Stimulated activated effector memory CD8-positive, alpha-beta T cell treated with anti-CD3 and anti-CD28 coated beads, Interleukin-12 subunit alpha, Interleukin-12 subunit beta, amount 100 ng/mL, for 72 hours (primary cell): ENCODE data around the gene MRGPRE.

Source experiments
- ATAC-seq: fragments of 150-1000 bp; cut with Tn5 transposase; 2 replicates; pipeline ENCODE4 v1.10.0; 2021
- DNase-seq, 2 donors: peaks; one replicate each; pipeline ENCODE4 v3.0.0; 2021 to 2022; ENCODE audit warnings: low spot score in 2 of 2
- H3K27ac Mint-ChIP-seq: one replicate; pipeline ENCODE4 v1.8.0; 2022; ENCODE audit warnings: mild to moderate bottlenecking, mixed read lengths
- H3K36me3 Mint-ChIP-seq: one replicate; pipeline ENCODE4 v1.8.0; 2022; ENCODE audit warnings: mild to moderate bottlenecking, mixed read lengths
- H3K4me1 Mint-ChIP-seq: one replicate; pipeline ENCODE4 v1.8.0; 2022; ENCODE audit warnings: mixed read lengths
- H3K4me3 Mint-ChIP-seq: one replicate; pipeline ENCODE4 v1.8.0; 2022; ENCODE audit warnings: mild to moderate bottlenecking, mixed read lengths
- H3K9me3 Mint-ChIP-seq: one replicate; pipeline ENCODE4 v1.8.0; 2022; ENCODE audit warnings: mixed read lengths

MRGPRE gene

GRCh38 chr11:3206156-3206921, 25.9 kb downstream of the MRGPRE start:
- peaks cover 18% of the 10 kb centered on the region for H3K4me1 Mint-ChIP-seq
- H3K27ac Mint-ChIP-seq, result no peak overlapping the region
- ATAC-seq (no peak), DNase-seq (no peak)
- no peak overlapping the region for H3K4me3 Mint-ChIP-seq
- no peaks in the 10 kb centered on the region for H3K9me3 Mint-ChIP-seq
- no peaks in the 10 kb centered on the region for H3K36me3 Mint-ChIP-seq

GRCh38 chr11:3205261-3206155, 26.7 kb downstream of the MRGPRE start:
- H3K27ac Mint-ChIP-seq, result no peak overlapping the region
- no peaks in the 10 kb centered on the region for H3K9me3 Mint-ChIP-seq
- H3K36me3 Mint-ChIP-seq, result no peaks in the 10 kb centered on the region
- ATAC-seq, result no peak
- H3K4me1 Mint-ChIP-seq, result peaks cover 18% of the 10 kb centered on the region
- H3K4me3 Mint-ChIP-seq, result no peak overlapping the region
- no peak for DNase-seq

- ATAC-seq, result no peak
These were observed 27.8 kb downstream of the MRGPRE start for GRCh38 chr11:3204141-3205015.

GRCh38 chr11:3203221-3204043, 28.8 kb downstream of the MRGPRE start:
- no peak overlapping the region for H3K27ac Mint-ChIP-seq
- ATAC-seq, result no peak
- no peak for DNase-seq
- H3K4me3 Mint-ChIP-seq, result no peak overlapping the region
- no peaks in the 10 kb centered on the region for H3K36me3 Mint-ChIP-seq
- H3K9me3 Mint-ChIP-seq, result no peaks in the 10 kb centered on the region
- peaks cover 18% of the 10 kb centered on the region for H3K4me1 Mint-ChIP-seq

More at GRCh38 chr11:3204141-3205015, 27.8 kb downstream of the MRGPRE start:
- peaks cover 18% of the 10 kb centered on the region for H3K4me1 Mint-ChIP-seq
- H3K4me3 Mint-ChIP-seq, result no peak overlapping the region
- H3K9me3 Mint-ChIP-seq, result no peaks in the 10 kb centered on the region
- no peaks in the 10 kb centered on the region for H3K36me3 Mint-ChIP-seq
- DNase-seq, result no peak
- no peak overlapping the region for H3K27ac Mint-ChIP-seq

GRCh38 chr11:3202759-3203158, 29.5 kb downstream of the MRGPRE start:
- Mint-ChIP-seq H3K36me3 (no peaks in the 10 kb centered on the region), H3K4me1 (peaks cover 18% of the 10 kb centered on the region), H3K9me3 (no peaks in the 10 kb centered on the region), H3K27ac (no peak overlapping the region), H3K4me3 (no peak overlapping the region)
- ATAC-seq (no peak), DNase-seq (no peak)

GRCh38 chr11:3202305-3202704, 29.9 kb downstream of the MRGPRE start:
- DNase-seq (no peak), ATAC-seq (no peak)
- Mint-ChIP-seq H3K4me1 (peaks cover 18% of the 10 kb centered on the region), H3K36me3 (no peaks in the 10 kb centered on the region), H3K27ac (no peak overlapping the region), H3K9me3 (no peaks in the 10 kb centered on the region), H3K4me3 (no peak overlapping the region)

- H3K4me3 Mint-ChIP-seq, result no peak overlapping the region
- H3K36me3 Mint-ChIP-seq, result no peaks in the 10 kb centered on the region
- no peak for DNase-seq
- H3K9me3 Mint-ChIP-seq, result no peaks in the 10 kb centered on the region
- ATAC-seq, result no peak
- no peak overlapping the region for H3K27ac Mint-ChIP-seq
- H3K4me1 Mint-ChIP-seq, result peaks cover 18% of the 10 kb centered on the region
These were observed 30.5 kb downstream of the MRGPRE start for GRCh38 chr11:3201677-3202181.

GRCh38 chr11:3201112-3201581, 31.1 kb downstream of the MRGPRE start:
- ATAC-seq, result no peak
- H3K9me3 Mint-ChIP-seq, result no peaks in the 10 kb centered on the region
- no peaks in the 10 kb centered on the region for H3K36me3 Mint-ChIP-seq
- DNase-seq, result no peak
- H3K4me1 Mint-ChIP-seq, result peaks cover 18% of the 10 kb centered on the region
- H3K27ac Mint-ChIP-seq, result no peak overlapping the region
- H3K4me3 Mint-ChIP-seq, result no peak overlapping the region

- H3K27ac Mint-ChIP-seq, result no peak overlapping the region
These were observed 31.7 kb downstream of the MRGPRE start for GRCh38 chr11:3200388-3201111.

GRCh38 chr11:3199537-3200295, 32.5 kb downstream of the MRGPRE start:
- Mint-ChIP-seq H3K4me1 (peaks cover 7% of the 10 kb centered on the region), H3K36me3 (no peaks in the 10 kb centered on the region), H3K9me3 (no peaks in the 10 kb centered on the region), H3K4me3 (no peak overlapping the region), H3K27ac (no peak overlapping the region)
- DNase-seq (no peak), ATAC-seq (no peak)

More at GRCh38 chr11:3200388-3201111, 31.7 kb downstream of the MRGPRE start:
- no peaks in the 10 kb centered on the region for H3K36me3 Mint-ChIP-seq
- H3K4me1 Mint-ChIP-seq, result peaks cover 16% of the 10 kb centered on the region
- no peak overlapping the region for H3K4me3 Mint-ChIP-seq
- no peak for DNase-seq
- ATAC-seq, result no peak
- H3K9me3 Mint-ChIP-seq, result no peaks in the 10 kb centered on the region

GRCh38 chr11:3198815-3199214, 33.4 kb downstream of the MRGPRE start:
- ATAC-seq, result no peak
- H3K36me3 Mint-ChIP-seq, result no peaks in the 10 kb centered on the region
- no peak for DNase-seq
- H3K4me3 Mint-ChIP-seq, result no peak overlapping the region
- H3K4me1 Mint-ChIP-seq, result peaks cover 6% of the 10 kb centered on the region
- no peak overlapping the region for H3K27ac Mint-ChIP-seq
- H3K9me3 Mint-ChIP-seq, result no peaks in the 10 kb centered on the region

GRCh38 chr11:3197878-3198528, 34.2 kb downstream of the MRGPRE start:
- no peak for DNase-seq
- H3K27ac Mint-ChIP-seq, result no peak overlapping the region
- no peak for ATAC-seq
- no peaks in the 10 kb centered on the region for H3K36me3 Mint-ChIP-seq
- H3K4me1 Mint-ChIP-seq, result peaks cover 6% of the 10 kb centered on the region
- no peaks in the 10 kb centered on the region for H3K9me3 Mint-ChIP-seq
- H3K4me3 Mint-ChIP-seq, result no peak overlapping the region
